GM21381 (cell line): Measurements from ENCODE around the gene ENTREP1.

Experiments used
- ATAC-seq: cut with Tn5 transposase; IDR thresholded peaks from one replicate; pipeline ENCODE4 v1.9.1; 2021; ENCODE audit warnings: mild to moderate bottlenecking, moderate library complexity; ENCODE audit not compliant: unreplicated experiment

The ENTREP1 gene

DNA sequence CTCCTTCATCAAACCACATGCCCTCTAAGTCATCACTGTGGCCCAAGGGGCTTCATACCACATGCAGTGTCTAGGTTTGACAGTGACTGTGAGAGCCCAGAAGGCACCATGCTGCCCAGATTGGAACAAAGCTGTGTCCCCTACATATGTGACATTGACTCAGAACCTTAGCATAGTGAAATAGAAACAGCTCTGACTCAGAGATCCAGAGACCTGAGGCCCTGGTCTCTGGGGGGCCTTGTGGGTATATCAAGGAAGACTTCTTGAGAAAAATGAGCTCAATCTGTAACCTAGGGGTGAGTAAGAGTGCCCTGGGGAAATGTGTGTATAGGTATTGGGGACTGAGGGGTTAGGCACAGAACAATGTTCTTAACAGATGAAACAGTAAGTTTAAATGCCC lies 7.1 kb upstream of the ENTREP1 start:
- peak; percentile 82 for ATAC-seq

GRCh38 chr9:69319324-69320025 lies 5.5 kb upstream of the ENTREP1 start:
- no peak for ATAC-seq

DNA sequence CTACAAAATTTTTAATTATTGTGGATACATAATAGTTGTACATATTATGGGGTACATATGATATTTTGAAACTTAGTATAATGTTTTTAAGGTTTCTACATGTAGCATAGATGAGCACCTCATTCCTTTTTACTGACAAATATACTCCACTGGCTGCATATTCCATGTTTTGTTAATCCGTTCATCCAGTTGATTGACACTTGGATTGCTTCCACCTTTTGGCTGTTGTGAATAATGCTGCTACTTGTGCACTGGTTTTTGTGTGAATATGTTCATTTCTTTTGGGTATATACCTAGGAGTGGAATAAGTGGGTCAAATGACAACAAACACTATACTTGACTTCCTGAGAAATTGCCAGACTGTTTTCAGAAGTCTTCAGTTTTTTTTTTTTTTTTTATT lies 2.8 kb upstream of the ENTREP1 start:
- ATAC-seq: no peak

DNA sequence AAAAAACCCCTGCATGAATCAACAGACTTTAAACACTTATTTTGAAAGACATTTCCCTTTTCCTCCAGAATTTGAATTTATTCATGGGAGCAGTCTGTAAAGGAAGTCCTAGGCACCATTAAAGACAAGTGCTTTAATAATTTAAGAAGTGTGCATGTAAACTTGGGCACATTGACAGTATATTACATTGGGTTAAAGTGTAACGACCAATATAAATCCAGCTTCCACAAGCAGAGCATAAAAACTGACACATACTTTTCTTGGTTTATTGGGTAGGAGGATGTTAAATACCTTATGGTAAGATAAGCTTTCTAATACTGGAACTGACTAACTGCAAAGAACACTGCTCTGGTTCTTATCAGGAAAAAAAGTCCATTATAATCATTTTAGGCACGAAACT lies 1.2 kb upstream of the ENTREP1 start:
- no peak for ATAC-seq

DNA sequence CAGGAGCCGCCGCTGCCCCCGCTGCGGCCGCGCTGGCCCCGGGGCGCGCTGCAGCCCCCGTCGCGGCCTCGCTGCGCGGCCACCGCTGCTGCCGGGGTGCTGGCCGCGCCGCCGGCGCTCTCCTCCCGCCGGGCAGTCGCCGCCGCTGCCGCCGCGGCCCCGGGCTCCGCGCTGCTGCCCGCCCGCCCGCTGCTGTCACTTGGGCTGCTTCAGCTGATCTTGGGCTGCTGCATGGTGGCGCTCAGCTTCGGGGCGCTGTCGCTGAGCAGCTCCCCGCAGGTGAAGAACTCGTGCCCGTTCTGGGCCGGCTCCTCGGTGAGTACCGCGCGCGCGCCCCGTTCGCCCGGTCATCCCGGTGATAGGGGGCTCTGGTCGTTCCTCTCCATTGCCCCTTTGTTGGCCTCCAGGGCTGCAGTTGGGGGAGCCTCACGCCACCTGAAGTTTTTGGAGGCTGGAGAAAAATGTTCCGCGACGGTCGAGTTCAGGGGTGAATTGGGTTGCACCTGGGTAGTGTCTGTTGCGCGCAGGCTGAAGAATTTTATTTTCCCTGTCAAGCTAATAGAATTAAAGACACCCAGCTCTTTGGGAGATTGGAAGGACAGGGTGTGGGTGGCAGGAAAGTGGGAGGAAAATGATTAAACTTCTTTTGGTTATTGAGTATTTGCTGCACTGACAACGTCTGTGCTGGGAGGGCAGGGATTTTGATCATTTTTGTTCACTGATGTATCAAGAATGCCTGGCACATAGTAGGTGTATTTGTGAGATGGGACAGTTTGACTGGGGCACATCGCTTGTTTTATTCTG lies 596 bp downstream of the ENTREP1 start:
- ATAC-seq: no peak

DNA sequence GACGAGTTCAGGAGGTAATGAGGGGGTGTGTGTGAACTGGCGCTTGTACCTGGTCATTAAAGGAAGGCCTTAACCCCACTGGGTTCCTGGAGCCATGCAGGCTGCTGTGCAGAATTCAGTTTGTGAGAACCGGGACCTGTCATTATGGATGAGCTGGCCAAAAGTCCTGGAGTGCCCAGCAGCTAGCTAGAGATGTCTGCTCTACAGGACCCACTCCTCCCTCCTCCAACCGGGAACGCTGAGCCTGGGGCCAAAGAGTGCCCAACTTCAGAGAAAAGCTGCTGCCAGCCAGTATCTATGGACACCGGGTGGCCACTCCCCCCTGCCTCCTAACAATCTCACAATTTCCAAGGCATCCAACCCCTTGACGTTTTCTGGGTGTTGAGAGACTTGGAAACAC lies 1.2 kb downstream of the ENTREP1 start:
- ATAC-seq: no peak

DNA sequence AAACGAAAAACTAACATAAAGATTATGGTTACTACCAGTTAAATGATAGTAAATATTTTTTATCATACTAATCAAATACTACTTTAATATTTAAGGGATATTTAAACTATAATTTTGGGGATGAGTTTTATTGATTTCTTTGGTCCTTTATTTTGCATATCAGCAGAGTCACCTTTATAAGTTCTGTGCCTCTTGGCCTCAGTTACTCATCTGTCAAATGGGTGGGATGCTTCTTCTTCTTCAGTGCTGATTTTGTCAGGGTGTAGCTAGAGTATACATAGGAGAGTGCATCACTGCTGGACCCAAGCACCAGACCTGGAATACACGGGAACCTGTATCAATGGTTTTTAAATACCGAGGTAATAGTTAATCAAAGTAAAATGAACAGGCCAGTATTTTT lies 5.6 kb downstream of the ENTREP1 start:
- ATAC-seq: no peak

- no peak for ATAC-seq
Observed at GRCh38 chr9:69331444-69331843, 6.4 kb downstream of the ENTREP1 start.

DNA sequence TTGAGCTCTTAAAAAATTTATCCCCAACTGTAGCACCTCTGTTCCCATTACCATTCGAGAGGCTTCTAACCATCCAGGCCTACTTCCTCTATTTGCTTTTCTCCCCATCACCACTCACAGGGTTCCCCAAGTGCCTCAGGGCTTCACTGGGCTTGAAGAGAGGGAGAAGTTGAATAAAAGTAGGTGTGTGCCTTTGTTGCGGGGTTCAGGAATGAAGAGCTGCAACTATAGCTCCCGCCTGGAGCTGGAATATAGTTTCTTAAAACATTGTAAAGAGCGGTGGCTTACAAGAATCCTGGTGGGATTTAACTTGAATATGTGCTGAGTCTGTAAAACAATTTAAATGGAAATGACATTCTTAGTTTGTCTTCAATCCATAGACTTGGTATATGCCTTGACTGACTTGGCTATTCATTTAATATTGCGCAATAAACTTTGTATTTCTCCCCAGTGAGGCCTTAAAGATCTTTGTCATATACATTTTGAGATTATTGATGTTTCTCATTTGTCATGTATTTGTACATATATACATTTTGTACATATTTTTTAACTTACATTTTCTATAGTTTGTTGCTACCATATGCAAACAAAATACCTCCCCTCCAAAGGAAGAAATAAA lies 7.2 kb downstream of the ENTREP1 start:
- ATAC-seq: no peak

- ATAC-seq: no peak
Observed at GRCh38 chr9:69333716-69334115, 8.7 kb downstream of the ENTREP1 start.

DNA sequence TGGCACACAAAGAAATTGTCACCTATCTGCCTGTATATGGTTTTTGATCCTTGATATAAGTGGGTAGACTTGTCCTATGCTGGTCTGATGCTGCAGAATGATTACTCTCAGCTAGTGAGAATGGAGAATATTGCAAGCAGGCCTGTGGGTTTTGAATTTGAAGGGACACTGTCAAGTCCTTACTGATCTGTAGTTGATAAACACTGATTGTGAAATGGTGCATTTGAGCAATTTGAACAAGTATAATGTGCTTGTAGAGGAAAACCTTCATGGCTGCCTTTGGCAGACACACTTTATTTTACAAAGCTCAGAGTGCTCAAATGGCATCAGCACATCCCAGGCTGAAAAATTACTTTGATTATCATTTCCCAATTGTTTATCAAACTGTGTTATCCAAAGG lies 9.3 kb downstream of the ENTREP1 start:
- ATAC-seq: no peak

- no peak for ATAC-seq
Observed at GRCh38 chr9:69339620-69340019, 14.6 kb downstream of the ENTREP1 start.

DNA sequence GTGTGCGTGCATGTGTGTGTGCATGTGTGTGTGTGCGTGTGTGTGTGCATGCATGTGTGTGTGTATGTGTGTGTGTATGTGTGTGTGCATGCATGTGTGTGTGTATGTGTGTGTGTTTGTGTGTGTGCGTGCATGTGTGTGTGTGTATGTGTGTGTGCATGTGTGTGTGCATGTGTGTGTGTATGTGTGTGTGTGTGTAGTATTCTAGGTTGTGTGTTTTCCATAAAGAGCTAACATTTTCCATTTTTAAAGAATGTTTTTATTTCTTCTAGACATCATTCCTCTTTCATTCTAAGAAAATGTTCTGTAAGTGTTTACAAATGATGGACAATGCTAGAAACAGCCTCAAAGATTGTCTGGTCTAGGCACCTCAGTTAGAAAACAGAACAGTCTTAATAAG lies 15.6 kb downstream of the ENTREP1 start:
- ATAC-seq: no peak

DNA sequence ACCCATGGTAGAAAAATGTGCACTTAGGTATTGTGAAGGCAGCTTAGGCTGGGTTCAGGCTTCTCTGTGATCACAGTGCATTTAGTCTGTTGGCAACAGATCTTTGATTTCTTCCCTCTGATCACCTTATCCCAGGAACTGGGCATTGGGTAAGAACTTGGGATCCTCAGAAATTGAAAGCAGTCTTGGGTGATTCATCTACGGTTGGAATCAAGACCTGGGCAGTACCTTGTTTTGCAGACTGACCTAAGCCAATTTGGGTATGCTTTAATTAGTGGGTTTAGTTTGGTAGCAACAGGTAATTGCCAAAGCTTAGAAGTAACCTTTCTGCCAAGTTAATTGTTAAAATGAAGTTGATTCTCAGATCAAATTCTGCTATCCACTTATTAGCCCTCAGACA lies 17.8 kb downstream of the ENTREP1 start:
- no peak for ATAC-seq

DNA sequence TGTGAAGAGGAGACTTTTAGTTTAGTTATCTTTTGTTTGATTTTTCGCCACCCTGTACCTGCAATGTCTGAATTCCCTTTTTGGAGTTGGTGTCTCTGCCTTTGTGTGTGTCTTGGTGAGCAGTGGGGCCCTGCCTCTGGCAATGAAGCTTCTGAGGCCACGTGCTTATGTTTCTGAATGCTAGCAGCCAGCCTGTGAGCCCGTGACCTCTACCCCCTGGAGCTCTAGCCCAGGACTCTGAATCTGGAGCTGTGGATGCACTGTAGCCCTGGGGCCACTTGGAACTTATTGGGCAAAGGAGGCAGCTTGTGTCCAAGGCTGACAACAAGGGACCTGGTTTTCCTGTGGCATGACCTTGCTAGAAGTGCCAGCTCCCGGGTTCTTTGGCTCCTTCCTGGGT lies 19.4 kb downstream of the ENTREP1 start:
- ATAC-seq: no peak

- ATAC-seq: no peak
Observed at GRCh38 chr9:69346596-69347390, 21.8 kb downstream of the ENTREP1 start.

GRCh38 chr9:69347607-69348006 lies 22.6 kb downstream of the ENTREP1 start:
- ATAC-seq: no peak

DNA sequence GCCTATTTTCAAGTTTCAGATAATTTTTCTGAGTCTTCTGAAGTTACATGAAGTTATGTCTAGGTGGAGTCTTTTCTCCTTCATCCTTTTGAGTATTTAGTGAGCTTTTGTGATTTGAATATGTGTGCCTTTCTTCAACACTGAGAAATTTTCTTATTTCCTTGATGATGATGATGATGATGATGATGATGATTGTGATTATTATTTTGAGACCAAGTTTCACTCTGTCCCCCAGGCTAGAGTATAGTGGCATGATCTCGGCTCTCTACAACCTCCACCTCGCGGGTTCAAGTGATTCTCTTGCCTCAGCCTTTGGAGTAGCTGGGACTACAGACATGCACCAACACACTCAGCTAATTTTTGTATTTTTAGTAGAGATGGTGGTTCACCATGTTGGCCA lies 26.2 kb downstream of the ENTREP1 start:
- ATAC-seq: no peak

DNA sequence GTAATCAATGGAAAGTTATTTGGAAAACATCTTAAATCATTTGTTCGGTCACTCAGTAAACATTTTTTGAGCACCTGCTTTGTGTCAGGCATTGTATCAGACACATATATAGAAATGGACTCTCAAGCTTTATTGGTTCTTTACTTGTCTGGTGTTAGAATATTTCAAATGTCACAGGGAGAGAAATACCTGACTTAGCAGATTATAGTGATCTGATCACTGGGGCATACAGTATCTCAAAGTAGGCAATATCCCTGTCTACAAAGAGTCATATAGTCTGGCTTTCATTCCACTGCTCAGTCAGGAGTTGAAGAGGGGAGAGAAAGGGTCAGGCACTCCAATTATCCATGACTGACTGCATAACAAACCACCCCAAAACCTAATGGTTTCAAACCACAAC lies 30.2 kb downstream of the ENTREP1 start:
- ATAC-seq: no peak

DNA sequence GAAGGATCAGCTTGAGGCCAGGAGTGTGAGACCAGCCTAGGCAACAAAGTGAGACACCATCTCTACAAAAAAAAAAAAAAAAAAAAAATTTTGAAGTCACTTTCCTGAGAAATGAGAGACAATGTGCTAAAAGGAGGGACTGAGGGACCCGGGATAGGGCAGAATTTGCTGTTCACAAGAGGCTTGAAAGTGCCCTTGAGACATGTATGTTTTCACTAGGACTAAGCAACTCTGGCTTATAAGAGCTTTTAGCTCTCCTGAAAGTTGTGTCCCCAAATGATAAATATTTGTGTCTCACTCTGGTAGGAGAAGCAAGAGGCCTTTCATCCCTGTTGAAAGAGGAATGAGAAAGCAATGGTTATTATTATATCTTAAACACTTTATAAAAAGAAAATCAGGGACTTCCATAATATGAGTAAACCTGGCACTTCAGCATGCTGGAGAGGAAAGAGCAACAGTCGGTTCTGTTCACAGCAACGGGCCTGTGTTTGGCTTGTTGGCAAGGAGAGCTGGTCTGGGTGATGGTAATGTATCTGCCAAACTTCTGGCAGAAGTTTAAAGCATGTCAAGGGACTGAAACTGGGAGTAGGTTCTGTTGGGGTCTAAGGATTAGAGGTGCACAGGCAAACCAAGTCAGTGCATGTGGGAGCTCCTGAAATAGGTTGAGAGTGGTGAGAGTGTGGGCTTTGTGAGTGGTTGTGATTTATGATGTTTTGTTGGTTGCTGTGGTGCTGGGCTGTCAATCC lies 32.2 kb downstream of the ENTREP1 start:
- ATAC-seq: no peak

DNA sequence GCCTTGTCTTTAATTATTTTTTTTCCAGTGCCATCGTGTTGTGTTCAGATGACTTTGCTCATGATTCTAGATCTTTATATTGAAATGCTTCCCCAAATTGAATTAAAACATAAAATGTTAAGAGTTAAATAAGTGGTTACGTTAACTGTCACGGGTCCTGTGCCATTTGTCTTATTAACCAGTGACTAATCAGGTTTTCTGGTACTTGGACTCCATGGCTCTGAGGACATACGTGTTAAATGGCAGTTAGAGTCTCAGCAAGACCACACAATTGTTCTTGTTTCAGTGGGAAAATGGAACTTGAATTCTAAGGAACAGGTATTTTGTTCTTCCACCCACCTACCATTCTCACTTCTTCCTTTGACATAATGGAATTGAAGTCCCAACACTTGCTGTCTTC lies 32.8 kb downstream of the ENTREP1 start:
- ATAC-seq: no peak
